ENCODE results near the gene AP3M1.

AP3M1 gene

DNA sequence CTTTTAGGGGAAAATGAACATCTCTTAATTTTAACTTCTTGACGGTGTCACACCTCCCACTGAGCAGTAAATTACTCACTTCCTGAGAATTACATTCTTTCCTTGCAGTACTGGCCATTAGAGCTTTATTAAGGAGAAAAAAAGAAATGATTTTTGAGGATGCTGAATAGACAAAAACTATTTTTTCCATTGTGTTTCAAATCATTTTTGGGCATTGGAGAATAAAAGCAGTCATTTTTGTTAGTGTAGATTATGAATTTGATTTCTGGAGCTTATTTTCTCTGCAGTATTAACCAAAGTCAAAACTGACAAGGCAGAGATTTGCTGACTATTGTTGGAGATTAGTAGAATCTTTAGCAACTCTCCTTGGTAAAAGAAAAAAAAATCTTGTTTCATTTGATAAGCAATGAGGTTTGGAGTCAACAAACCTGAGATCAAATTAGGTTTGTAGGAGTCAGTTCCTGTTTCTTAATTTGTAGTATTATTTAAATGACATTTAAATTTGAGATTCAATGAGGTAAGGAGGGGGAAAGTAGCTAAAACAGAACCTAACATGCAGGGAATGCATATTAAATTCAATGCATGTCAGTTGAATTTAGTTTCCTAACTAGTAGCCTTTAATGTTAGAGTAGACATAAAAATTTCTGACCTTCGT, 70.6 kb downstream of the AP3M1 start:
- DNase-seq (ENCODE audit: low read depth), result no peak

DNA sequence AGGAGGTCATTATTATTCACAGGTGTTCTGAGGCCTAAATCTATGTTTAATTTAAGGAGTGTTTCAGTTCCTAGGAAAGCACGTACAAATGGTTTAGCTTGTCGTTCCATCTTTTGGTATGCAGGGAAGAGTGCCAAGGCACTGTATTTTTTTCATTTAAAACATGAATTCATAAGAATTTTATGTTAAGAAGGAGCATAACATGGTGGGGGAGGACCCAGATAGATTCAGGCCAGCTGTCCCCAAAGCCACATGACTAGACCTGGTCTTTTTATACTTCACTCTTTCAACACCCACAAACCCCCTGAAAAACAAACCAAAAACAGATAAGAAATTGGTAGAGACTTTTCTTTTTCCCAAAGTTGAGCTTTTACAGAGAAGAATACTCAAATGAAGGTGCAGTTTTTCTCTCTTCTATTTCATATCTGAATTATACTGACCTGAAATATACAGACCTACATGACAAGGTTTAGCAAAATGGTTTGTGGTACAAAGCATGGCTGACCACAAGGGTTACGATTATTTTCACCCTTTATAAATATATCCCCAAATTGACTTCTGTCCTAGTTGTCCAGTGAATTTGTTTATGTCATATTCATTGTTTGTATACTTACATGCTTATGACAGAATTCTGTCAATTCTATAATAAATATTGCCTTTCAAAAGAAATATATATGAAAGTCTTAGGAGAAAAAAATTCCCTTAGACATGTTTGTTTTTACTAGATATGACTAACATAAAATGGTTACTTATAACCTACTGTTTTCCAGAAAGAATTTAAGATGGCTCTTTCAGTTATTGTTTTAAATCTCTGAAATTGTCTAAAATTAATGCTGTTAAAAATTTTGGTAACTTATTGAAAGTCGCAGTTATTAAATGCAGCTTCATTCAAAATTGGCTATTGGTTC, 71.3 kb downstream of the AP3M1 start:
- DNase-seq (ENCODE audit: low read depth), result no peak

DNA sequence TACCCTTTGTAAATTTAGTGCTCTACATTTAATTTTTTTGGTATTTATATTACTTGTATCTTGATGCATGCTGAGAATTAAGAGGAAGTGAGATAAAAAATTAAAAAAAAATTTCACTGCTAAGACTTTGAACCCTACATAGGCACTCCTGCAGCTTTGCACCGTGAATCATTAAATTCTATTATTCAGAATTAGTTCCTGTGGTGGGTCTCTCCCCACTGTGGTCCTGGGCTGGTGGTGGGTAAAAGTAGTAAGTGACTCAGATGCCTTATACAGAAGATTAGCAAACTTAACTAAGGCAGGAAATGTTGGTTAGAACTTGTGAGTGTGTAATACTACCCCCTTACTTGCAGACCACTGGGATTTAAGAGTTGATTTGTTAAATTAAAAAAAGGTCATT, 72.6 kb downstream of the AP3M1 start:
- DNase-seq (ENCODE audit: low read depth), result no peak

DNA sequence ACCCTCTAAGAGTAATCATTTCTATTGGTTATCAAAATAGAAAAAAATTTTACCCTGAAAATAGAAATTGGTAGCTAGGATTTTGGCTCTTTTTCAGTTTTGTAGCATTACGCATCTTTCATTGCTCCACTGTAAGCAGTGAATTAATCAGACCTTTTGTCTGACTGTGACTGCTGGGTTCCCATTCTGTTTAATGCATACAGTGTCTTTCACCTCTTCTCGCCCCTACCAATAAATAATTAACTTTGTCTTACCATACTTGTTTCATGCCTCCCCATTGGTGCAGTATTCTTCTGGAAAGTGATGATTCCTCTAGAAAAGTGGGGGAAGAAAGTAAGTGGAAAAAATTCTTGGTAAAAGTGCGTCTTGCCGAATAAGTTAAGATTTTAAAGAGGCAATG, 73.2 kb downstream of the AP3M1 start:
- no peak for DNase-seq (ENCODE audit: low read depth)

DNA sequence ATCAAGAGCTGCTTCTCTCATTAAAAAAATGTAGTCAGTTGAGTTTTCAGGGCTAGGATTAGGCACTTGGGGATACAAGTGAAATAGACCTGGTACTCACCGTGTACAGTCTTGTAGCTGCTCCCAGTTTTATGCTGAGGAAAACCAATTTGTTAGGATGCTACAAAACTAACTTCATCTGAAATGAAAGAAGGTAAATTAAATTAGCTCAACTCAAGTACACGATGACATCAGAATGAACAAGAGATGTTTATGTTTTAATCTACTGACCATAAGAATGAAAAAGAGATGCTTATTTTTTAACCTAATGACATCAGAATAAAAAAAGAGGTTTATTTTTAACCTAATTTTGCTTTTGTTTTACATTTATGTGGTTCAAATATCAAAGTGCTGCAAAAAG, 73.7 kb downstream of the AP3M1 start:
- no peak for DNase-seq (ENCODE audit: low read depth)

DNA sequence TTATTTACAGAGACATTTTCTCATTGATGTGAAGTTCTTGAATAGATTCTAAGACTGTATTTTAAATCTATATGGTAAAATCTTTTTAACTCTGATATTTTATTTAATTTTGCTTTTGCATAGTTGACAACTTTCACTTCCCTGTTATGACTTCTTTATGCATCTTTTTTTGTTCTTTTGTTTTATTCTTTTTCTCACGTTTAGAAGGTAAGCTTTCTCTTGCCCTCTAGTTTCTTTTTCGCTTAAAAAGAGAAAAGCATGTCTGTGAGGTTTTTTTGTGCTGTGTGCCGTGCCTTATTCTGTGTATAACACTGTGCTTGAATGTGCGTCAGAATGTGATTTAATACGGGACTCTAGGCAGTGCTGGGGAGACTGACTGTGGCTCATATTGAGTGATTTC, 74.7 kb downstream of the AP3M1 start:
- no peak for DNase-seq (ENCODE audit: low read depth)

DNA sequence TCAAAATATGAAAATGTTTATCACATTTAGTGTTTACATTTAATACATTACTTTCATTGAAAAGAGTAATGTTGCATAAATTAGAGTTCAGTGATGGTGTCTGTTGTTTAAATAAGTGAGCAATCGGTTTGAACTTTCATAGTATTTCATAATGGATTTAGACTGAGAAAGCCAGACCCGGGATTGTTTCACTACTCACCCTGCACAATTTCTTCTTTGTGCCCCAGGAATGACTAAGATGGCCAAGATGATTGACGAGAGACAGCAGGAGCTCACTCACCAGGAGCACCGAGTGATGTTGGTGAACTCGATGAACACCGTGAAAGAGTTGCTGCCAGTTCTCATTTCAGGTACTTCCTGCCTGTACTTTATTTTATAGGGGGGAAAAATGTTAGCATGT, 78.1 kb downstream of the AP3M1 start:
- no peak for DNase-seq (ENCODE audit: low read depth)

DNA sequence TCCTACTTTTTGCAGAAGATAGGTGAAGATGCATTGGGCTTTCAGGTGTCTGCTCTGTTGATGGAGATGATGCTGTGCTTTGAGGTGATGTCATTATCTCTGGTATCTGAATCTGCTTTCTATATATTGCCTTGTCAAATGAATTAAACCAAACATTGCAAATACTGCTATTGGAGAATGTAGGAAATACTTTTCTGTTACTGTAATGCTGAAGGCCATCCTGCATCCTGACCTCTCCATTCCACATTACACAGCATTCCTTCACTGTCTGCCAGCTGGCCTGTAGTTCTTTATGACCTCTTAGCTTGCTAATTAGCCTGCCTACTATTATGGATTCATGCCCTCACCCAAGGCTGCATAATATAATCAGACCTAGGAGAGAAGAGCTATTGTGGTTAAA, 79.5 kb downstream of the AP3M1 start:
- DNase-seq (ENCODE audit: low read depth), result peak; percentile 59

Data from stromal cell of bone marrow (primary cell).